Lung (tissue), 12 donors: ENCODE measurements around the gene EPHB2. TPM values are rescaled to one million over a fixed set of nuclear protein-coding genes. Genes with fewer than 3 reads are reported as not detected.

Experiments used
- ATAC-seq: fragments of 200-7000 bp; cut with Tn5 transposase; one replicate; pipeline ENCODE4 v1.9.1; 2020; ENCODE audit warnings: moderate number of reproducible peaks; ENCODE audit not compliant: insufficient read depth, low FRiP score
- DNase-seq, 3 donors: peaks; one replicate each; pipeline ENCODE4 v3.0.0-alpha.2; 2013 to 2017
- H3K27ac ChIP-seq, 2 donors: one replicate each; pipeline ENCODE4 v1.5.1; 2013; ENCODE audit warnings: mild to moderate bottlenecking in 2 of 2, moderate library complexity in 2 of 2, control low read depth in 1 of 2, inconsistent platforms in 1 of 2, low read depth in 1 of 2, low read length in 1 of 2
- H3K27me3 ChIP-seq, 3 donors: one replicate each; pipeline ENCODE4 v1.5.1; 2013; ENCODE audit warnings: low read length in 2 of 3; ENCODE audit not compliant: control insufficient read depth in 3 of 3, insufficient read depth in 3 of 3
- H3K36me3 ChIP-seq, 4 donors: one replicate each; pipeline ENCODE4 v1.5.1; 2013; ENCODE audit warnings: low read length in 4 of 4, mild to moderate bottlenecking in 1 of 4, moderate library complexity in 1 of 4; ENCODE audit not compliant: control insufficient read depth in 4 of 4, insufficient read depth in 4 of 4
- H3K4me1 ChIP-seq, 5 donors: one replicate each; pipeline ENCODE4 v1.5.1; 2013; ENCODE audit warnings: low read length in 5 of 5, mild to moderate bottlenecking in 2 of 5, moderate library complexity in 1 of 5; ENCODE audit not compliant: control insufficient read depth in 5 of 5, insufficient read depth in 5 of 5
- H3K4me3 ChIP-seq: one replicate; pipeline ENCODE4 v1.5.1; 2013; ENCODE audit warnings: mild to moderate bottlenecking, control low read depth, moderate library complexity
- H3K9ac ChIP-seq, 2 donors: one replicate each; pipeline ENCODE4 v1.5.1; 2013; ENCODE audit warnings: low read length in 2 of 2, control low read depth in 1 of 2; ENCODE audit not compliant: insufficient read depth in 1 of 2
- H3K9me3 ChIP-seq, 4 donors: one replicate each; pipeline ENCODE4 v1.5.1; 2013; ENCODE audit warnings: low read length in 3 of 4, mild to moderate bottlenecking in 1 of 4, moderate library complexity in 1 of 4; ENCODE audit not compliant: control insufficient read depth in 4 of 4, insufficient read depth in 3 of 4
- CTCF ChIP-seq: IDR thresholded peaks from 2 replicates; pipeline ENCODE4 v1.5.1; 2012; ENCODE audit warnings: mild to moderate bottlenecking; ENCODE audit errors: control extremely low read depth, extremely low read depth
- WGBS, 2 donors: extraction: QIAGEN DNeasy Blood & Tissue Kit; methylation state at CpG; one replicate each; pipeline ENCODE4 v1.1.7; 2013; 5-methylcytosine and 5-hydroxymethylcytosine counted together
- polyA plus RNA-seq, 2 donors: library from polyadenylated mRNA; stranded (reverse); fragments of 200-250 nt; gene quantifications; one replicate each; pipeline ENCODE4 v1.2.1, GENCODE V29; 2013
- total RNA-seq, 2 donors: library from RNA; depleted of rRNA in 1 of 2; stranded (reverse); fragments of >200 nt in 1 of 2; gene quantifications; one replicate each; pipeline ENCODE4 v1.2.1, GENCODE V29; 2014 to 2021
- donor health status: control.
- donor health status: control.
- donor health status: Bipolar disorder and iron deficiency.
- donor health status: healthy.
- donor health status: DM: yes; HTN: yes; CAD: no.

Gene EPHB2
- total and polyA plus RNA-seq, 4 donors = 1.2 to 8.5 (median 5.8) TPM

- no peaks in the 10 kb centered on the region for H3K27me3 ChIP-seq
- H3K4me1 ChIP-seq = no peaks in the 10 kb centered on the region
- WGBS, 2 donors = 60 to 65% methylated on average over 4 of the region's 4 CpGs
- DNase-seq (no peak), ATAC-seq (no peak)
- no peak for TF ChIP-seq CTCF
- peaks cover 0 to 2% (median 0%) of the 10 kb centered on the region in 4 donors for H3K9me3 ChIP-seq
- H3K27ac ChIP-seq = no peak overlapping the region
- H3K36me3 ChIP-seq = no peaks in the 10 kb centered on the region
- H3K4me3 ChIP-seq = no peak overlapping the region
- no peak overlapping the region for H3K9ac ChIP-seq
Observed at GRCh38 chr1:22851517-22851916, 140.9 kb downstream of the EPHB2 start.

GRCh38 chr1:22852144-22852655 is 141.6 kb downstream of the EPHB2 start:
- Histone ChIP-seq H3K36me3 (no peaks in the 10 kb centered on the region), H3K27me3 (no peaks in the 10 kb centered on the region), H3K4me3 (no peak overlapping the region), H3K9me3 (peaks cover 0 to 2% (median 0%) of the 10 kb centered on the region in 4 donors), H3K9ac (no peak overlapping the region), H3K4me1 (no peaks in the 10 kb centered on the region), H3K27ac (no peak overlapping the region)
- TF ChIP-seq CTCF = no peak
- 81 to 83% methylated on average over 6 of the region's 6 CpGs for WGBS, 2 donors
- DNase-seq (no peak), ATAC-seq (no peak)

- ATAC-seq (no peak), DNase-seq (no peak)
- Histone ChIP-seq H3K36me3 (no peaks in the 10 kb centered on the region), H3K9me3 (peaks cover 0 to 2% (median 0%) of the 10 kb centered on the region in 4 donors), H3K4me1 (no peaks in the 10 kb centered on the region), H3K27me3 (no peaks in the 10 kb centered on the region), H3K27ac (no peak overlapping the region), H3K9ac (no peak overlapping the region), H3K4me3 (no peak overlapping the region)
- 79 to 88% methylated on average over 8 to 9 of the region's 9 CpGs for WGBS, 2 donors
- TF ChIP-seq CTCF = no peak
Observed at GRCh38 chr1:22853651-22854185, 143.1 kb downstream of the EPHB2 start.
